A549 treated with CpdA at 1 μM for 4 hours (cell line): ENCODE results near the gene MGAT4D. TPM values are rescaled to one million over a fixed set of nuclear protein-coding genes. Genes with fewer than 3 reads are reported as not detected.

Experiments
- total RNA-seq: library from RNA; stranded (reverse); fragments of 200-300 nt; extraction: Qiagen RNA extraction; gene quantifications from 5 replicates; pipeline ENCODE4 v1.2.3, GENCODE V29; 2022; ENCODE audit warnings: low read depth

The MGAT4D gene
- total RNA-seq = not detected in 5 replicates

DNA sequence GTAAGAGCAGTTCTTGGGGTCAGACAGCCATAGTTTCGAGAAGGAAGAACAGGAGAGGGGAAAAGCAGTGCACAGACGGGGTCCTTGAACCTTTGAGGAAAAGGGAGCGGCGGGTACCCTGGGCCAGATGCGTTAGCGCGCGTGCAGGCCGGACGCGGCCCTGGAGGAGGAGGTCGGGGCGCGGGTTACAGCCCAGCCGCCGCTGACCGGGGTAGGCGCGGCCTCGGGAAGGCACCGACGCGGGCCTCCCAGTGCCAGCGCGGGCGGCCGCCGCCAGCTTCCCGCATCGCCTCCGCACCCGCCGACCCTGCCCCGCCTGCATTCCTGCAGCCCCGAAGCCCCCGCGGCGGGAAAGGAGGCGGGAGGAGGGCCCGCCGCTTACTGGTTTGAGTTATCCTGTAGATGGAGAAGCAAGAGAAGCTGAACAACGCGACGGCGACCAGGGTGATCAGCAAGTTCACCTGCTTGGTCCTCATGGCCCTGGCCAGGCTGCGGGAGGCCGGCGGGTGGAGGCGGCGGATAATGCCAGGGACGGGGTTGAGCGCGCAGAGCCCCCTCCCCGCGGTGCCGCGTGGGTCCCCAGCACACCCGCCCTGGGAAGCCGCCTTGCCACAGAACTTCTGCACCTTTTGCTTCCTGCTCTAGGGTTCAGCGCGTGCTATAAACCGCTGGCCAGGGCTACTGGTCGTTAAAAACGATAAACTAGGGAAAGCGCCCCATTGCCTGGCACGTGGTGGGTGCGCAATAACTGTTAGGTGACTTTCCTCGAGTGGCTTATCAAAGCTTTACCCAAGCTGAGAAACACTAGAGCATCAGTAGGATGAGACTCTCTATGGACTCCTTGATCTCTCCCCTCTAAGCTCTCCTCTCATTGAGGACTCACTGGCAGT lies at the start of gene MGAT4D:
Gene MGAT4D, minus strand, starts transcription at position 547 of the 890 bp plus-strand sequence. Its CDS starts 71 bp downstream, at position 476.

DNA sequence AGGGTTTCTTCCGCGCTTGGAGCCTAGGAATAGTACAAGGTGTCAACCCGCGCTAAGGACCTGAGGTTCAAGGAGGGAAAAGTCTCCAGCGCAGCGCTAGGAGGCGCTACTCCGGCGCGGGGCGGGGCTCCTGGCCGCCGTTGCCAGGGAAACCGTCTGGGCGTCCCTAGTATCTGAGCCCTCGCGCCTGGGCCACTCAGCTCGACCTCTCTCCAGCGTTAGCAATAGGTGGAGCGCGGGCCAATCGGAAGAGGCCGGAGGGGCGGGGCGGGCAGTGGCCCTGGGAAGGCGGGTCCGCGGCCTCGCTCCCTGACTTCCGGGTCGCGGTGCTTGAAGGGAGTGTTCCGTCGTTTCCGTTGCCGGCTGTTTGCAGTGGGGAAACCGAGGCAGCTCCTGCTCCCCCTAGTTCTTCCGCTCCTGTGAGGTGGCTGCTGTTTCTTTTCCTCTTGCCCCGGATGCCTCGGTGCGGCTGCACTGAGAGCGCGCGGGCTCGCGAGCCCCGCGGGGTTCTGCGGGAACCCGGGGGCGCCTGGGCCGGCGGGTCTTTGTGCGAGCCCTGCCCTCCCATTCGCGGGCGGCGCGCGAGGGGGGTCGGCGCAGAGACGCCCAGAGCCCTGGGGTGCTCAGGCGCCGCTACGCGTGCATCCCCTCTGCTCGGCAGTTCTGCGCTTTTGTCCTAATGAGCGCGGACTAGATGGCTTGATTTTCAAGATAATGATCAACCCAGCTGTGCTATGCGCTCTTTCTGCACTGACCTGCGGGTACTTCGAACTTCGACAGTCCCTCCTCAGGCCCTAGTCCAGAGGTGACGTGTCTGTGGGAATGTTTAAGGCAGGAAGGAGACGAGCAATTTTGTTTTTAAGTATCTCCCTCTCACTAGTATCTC lies 26.0 kb upstream of the MGAT4D start, which contains the start of gene ELMOD2:
Gene ELMOD2, plus strand, starts transcription at position 312 of the 886 bp plus-strand sequence. CDS start 1,261 bp downstream, outside the sequence.

DNA sequence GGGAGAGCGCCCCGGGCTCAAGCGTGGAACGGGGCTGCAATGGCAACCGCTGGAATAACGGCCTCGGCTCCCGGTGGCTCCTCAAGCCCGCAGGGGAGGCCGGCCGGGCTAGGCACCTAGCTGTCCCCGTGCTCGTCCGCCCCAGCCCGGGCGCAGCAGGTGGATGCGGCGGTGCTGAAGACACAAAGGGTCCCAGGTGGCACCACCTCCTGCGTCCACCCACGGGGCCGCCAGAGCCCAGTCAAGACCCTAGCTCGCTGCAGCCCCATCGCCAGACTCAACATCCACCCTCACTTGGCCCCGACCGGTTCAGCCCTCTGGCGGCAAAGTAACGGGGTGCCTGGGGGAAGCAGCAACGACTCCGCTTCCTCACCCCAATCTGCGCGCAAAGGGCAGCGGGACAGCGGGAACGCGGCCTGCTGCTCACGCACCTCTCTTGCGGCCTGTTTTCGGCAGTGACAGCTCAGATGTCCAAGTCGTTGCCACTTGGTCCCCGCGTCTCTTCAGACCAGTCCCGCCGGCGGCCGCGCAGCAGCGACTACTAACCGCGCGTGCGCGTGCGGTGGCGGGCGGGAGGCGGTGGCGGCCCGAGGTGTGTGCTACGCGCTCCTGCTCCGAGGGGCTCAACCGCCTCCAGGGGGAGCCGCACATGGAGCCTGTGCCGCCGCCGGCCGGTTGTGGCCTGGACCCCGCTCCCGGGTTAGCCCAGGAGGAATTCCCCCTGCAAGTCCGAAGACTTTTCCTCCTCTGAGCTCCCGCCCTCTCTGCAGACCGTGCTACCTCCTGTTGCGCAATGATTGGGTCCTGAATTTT lies 70.8 kb downstream of the MGAT4D start, which contains the start of gene CLGN:
Gene CLGN, minus strand, starts transcription at position 543 of the 813 bp plus-strand sequence. CDS start 14,570 bp downstream, outside the sequence.

Other genes with a start within 250 kb of the MGAT4D start
- 22.1 to 34.3 TPM (median 30.2 TPM) in 5 replicates for gene SCOC, start 124.6 kb downstream of the MGAT4D start, total RNA-seq
- gene CLGN, start 70.6 kb downstream of the MGAT4D start, total RNA-seq = 5.0 to 7.0 TPM (median 5.2 TPM) in 5 replicates
- 9.4 to 12.0 TPM (median 10.6 TPM) in 5 replicates for gene ELMOD2, start 25.9 kb upstream of the MGAT4D start, total RNA-seq
- gene UCP1, start 70.7 kb upstream of the MGAT4D start, total RNA-seq = 0.08 to 0.10 TPM in 2 of 5 replicates, not detected in the others